HepG2 (cell line): Measurements from ENCODE around the gene FLRT3. TPM values are rescaled to one million over a fixed set of nuclear protein-coding genes. Genes with fewer than 3 reads are reported as not detected.

Experiments
- ATAC-seq: fragments of 200-7000 bp; cut with Tn5 transposase; 3 replicates; pipeline ENCODE4 v1.9.1; 2020; ENCODE audit warnings: mild to moderate bottlenecking, moderate library complexity
- BruUV-seq: library from RNA; stranded (reverse); fragments of 400-500 nt; replicated peaks from 2 replicates; lab custom pipeline; 2021; lab: Mats Ljungman, UMichigan
- CTCF ChIA-PET: fragments of 300-600 bp; formaldehyde crosslinking; extraction: SDS; loops from one replicate; lab custom pipeline; 2021; ENCODE audit warnings: low total read pairs, inconsistent platforms, low intra/inter-chr PET ratio; lab: Yijun Ruan, JAX
- POLR2A ChIA-PET: fragments of 350-600 bp; sonication (Branson Sonifier 250); formaldehyde crosslinking; loops from one replicate; lab custom pipeline; 2020; ENCODE audit warnings: antibody characterized with exemption, inconsistent platforms; lab: Yijun Ruan, JAX
- DNase-seq: peaks from one replicate; pipeline ENCODE4 v3.0.0-alpha.2; 2015; ENCODE audit warnings: low spot score
- FAIRE-seq: peaks from 3 replicates; lab custom pipeline; 2011; peaks lifted over from hg19 to GRCh38; lab: Jason Lieb, UNC
- H2AFZ ChIP-seq: one replicate; pipeline ENCODE4 v1.6.1; 2011; ENCODE audit warnings: low read length, inconsistent platforms
- H3K27ac ChIP-seq: fragments of 300-600 bp; 3 replicates; pipeline ENCODE4 v1.8.0; 2011; ENCODE audit warnings: mixed run types, mild to moderate bottlenecking, mixed read lengths, low read length, inconsistent platforms; ENCODE audit not compliant: insufficient read depth; ENCODE audit errors: extremely low read length
- H3K27me3 ChIP-seq, 2 experiments: fragments of 200-600 bp in 1 of 2; 2 replicates in 1 of 2; 3 replicates in 1 of 2; pipeline versions ENCODE4 v1.6.0 to v1.8.0; 2011; ENCODE audit warnings: low read length in 2 of 2, mild to moderate bottlenecking in 2 of 2, moderate library complexity in 2 of 2, inconsistent platforms in 1 of 2; ENCODE audit not compliant: insufficient read depth in 2 of 2, control insufficient read depth in 1 of 2
- H3K36me3 ChIP-seq, 2 experiments: fragments of 200-600 bp in 1 of 2; replicated peaks in 1 of 2; 2 replicates in 1 of 2; 3 replicates in 1 of 2; pipeline versions ENCODE4 v1.5.1 to v1.8.0; 2011; ENCODE audit warnings: low read length in 2 of 2, inconsistent platforms in 1 of 2; ENCODE audit not compliant: insufficient read depth in 2 of 2, control insufficient read depth in 1 of 2
- H3K4me1 ChIP-seq: 2 replicates; pipeline ENCODE4 v1.5.1; 2012; ENCODE audit warnings: low read length, inconsistent platforms; ENCODE audit not compliant: insufficient read depth
- H3K4me2 ChIP-seq: 2 replicates; pipeline ENCODE4 v1.6.0; 2011; ENCODE audit warnings: low read depth, low read length, inconsistent platforms
- H3K4me3 ChIP-seq, 3 experiments: fragments of 200-600 bp in 1 of 3; sonication (generic), shearing (Covaris generic) in 1 of 3; replicated peaks in 1 of 3; 2 replicates each; pipeline ENCODE4 v1.5.1; 2011 to 2016; ENCODE audit warnings: low read length in 3 of 3, inconsistent platforms in 2 of 3, low read depth in 2 of 3, mild to moderate bottlenecking in 2 of 3, control low read depth in 1 of 3, mixed read lengths in 1 of 3; ENCODE audit not compliant: insufficient read depth in 1 of 3
- H3K79me2 ChIP-seq: one replicate; pipeline ENCODE4 v1.6.1; 2011; ENCODE audit warnings: low read length, inconsistent platforms; ENCODE audit not compliant: insufficient read depth
- H3K9ac ChIP-seq: 2 replicates; pipeline ENCODE4 v1.6.0; 2011; ENCODE audit warnings: mild to moderate bottlenecking, low read depth, low read length, inconsistent platforms; ENCODE audit not compliant: insufficient read depth
- H3K9me3 ChIP-seq: 2 replicates; pipeline ENCODE4 v1.5.1; 2012; ENCODE audit warnings: mild to moderate bottlenecking, low read length
- H4K20me1 ChIP-seq: 2 replicates; pipeline ENCODE4 v1.6.0; 2011; ENCODE audit warnings: inconsistent platforms, mild to moderate bottlenecking, low read length, moderate library complexity; ENCODE audit not compliant: insufficient read depth
- ASH2L ChIP-seq: fragments of 300-600, 200-600 bp; sonication (generic); IDR thresholded peaks from 2 replicates; pipeline ENCODE4 v1.7.0; 2017; ENCODE audit warnings: low read depth, mild to moderate bottlenecking, moderate library complexity, mixed read lengths, low read length; ENCODE audit not compliant: insufficient read length
- HDAC6 ChIP-seq: fragments of 200-600 bp; sonication (generic); IDR thresholded peaks from 2 replicates; pipeline ENCODE4 v1.7.0; 2017; ENCODE audit warnings: mild to moderate bottlenecking, antibody characterized with exemption, low read length, low read depth
- RCOR2 ChIP-seq: IDR thresholded peaks from 2 replicates; pipeline ENCODE4 v1.6.1; 2016; ENCODE audit warnings: missing biosample characterization, missing genetic modification reagents
- REXO4 ChIP-seq: sonication (generic); formaldehyde crosslinking; IDR thresholded peaks from 2 replicates; pipeline ENCODE4 v1.8.0; 2022; ENCODE audit warnings: missing genetic modification reagents, mild to moderate bottlenecking, borderline replicate concordance
- ZNF101 ChIP-seq: sonication (generic); formaldehyde crosslinking; IDR thresholded peaks from 2 replicates; pipeline ENCODE4 v1.4.0; 2020; ENCODE audit warnings: mild to moderate bottlenecking, low read depth, missing genetic modification reagents, borderline replicate concordance
- ZNF124 ChIP-seq: sonication (generic); formaldehyde crosslinking; IDR thresholded peaks from 2 replicates; pipeline ENCODE4 v1.4.0; 2020; ENCODE audit warnings: missing genetic modification reagents
- ZNF326 ChIP-seq: sonication (generic); formaldehyde crosslinking; IDR thresholded peaks from 2 replicates; pipeline ENCODE4 v1.4.0; 2020; ENCODE audit warnings: missing genetic modification reagents, borderline replicate concordance
- ZNF460 ChIP-seq: sonication (generic); formaldehyde crosslinking; IDR thresholded peaks from 2 replicates; pipeline ENCODE4 v1.5.1; 2020; ENCODE audit warnings: missing genetic modification reagents, mild to moderate bottlenecking, borderline replicate concordance
- WGBS: methylation state at CpG from one replicate; pipeline ENCODE4 v1.1.6; 2017; ENCODE audit warnings: low lambda C conversion rate; 5-methylcytosine and 5-hydroxymethylcytosine counted together
- in situ Hi-C: cut with HindIII; loops from 2 replicates; pipeline ENCODE4 v1.10.0; 2017; ENCODE audit warnings: low pct_unique_long_range_greater_than_20kb; ENCODE audit not compliant: extremely low pct_ligation_motif_present
- intact Hi-C: fragments of 100-400 bp; cut with micrococcal nuclease; formaldehyde crosslinking; loops from one replicate; pipeline ENCODE4 v1.10.0; 2022; ENCODE audit not compliant: unreplicated experiment
- polyA plus RNA-seq, 8 experiments: library from polyadenylated mRNA; depleted of rRNA in 3 of 8; stranded (reverse) in 7 of 8; unstranded in 1 of 8; fragments of >200 nt; fragmentation: Illumina TruSeq in 4 of 8; extraction: Trizol in 4 of 8; gene quantifications; 2 replicates each; pipeline versions ENCODE4 v1.2.1 to v1.2.3, GENCODE V29; 2011 to 2016; ENCODE audit warnings: low read depth in 4 of 8, missing spikeins in 1 of 8, mixed read lengths in 1 of 8; ENCODE audit not compliant: insufficient read depth in 1 of 8
- total RNA-seq, 5 experiments: library from RNA; depleted of rRNA; stranded (reverse); fragments of >200 nt; fragmentation: Illumina TruSeq; extraction: Trizol; gene quantifications; 2 replicates each; pipeline ENCODE4 v1.2.3, GENCODE V29; 2016; ENCODE audit warnings: low read depth in 1 of 5
- TF ChIP-seq, protein P1 (sequence below): IDR thresholded peaks from 2 replicates; pipeline ENCODE4 v1.6.1; 2016; ENCODE audit warnings: low read depth
- TF ChIP-seq, protein P2 (sequence below): sonication (generic); formaldehyde crosslinking; IDR thresholded peaks from 2 replicates; pipeline ENCODE4 v1.4.0; 2020; ENCODE audit warnings: missing genetic modification reagents
- TF ChIP-seq, protein P3 (sequence below): sonication (generic); formaldehyde crosslinking; conservative IDR thresholded peaks from 2 replicates; pipeline ENCODE4 v1.4.0; 2020; ENCODE audit warnings: mild to moderate bottlenecking, missing genetic modification reagents, moderate library complexity

FLRT3 gene
- total and polyA plus RNA-seq, 2 of the 13 experiments (the other 11 are each of a cell fraction or from before 2014, with no cell fraction given), result 0.44 to 5.3 TPM

DNA sequence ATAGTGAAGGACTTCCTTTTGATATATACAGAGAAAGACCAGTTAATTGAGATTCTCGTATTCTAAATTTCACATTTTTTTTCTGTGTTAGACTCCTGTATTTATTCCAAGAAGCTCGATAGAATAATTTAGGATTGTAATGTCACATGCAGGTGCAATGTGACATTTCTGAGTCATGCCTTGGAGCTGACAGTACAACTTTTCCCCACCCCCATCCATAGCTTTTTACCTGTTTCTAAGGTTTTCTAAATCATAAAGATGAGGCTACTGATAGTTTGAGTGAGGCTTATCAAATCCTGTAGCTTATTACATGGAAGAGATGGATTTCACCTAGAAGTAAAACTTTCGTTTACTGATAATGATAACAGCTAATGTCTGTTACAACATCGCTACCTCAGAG, 37.6 kb downstream of the FLRT3 start:
- Histone ChIP-seq H3K36me3 (no peaks in the 10 kb centered on the region), H3K9ac (no peak overlapping the region), H3K79me2 (no peaks in the 10 kb centered on the region), H3K4me2 (no peak overlapping the region), H3K27ac (no peak overlapping the region), H3K9me3 (0 out of 2 replicates have a peak, but pooled peaks cover 4% of the 10 kb centered on the region), H3K4me1 (no peaks in the 10 kb centered on the region), H4K20me1 (no peaks in the 10 kb centered on the region), H2AFZ (no peak overlapping the region), H3K27me3 (no peaks in the 10 kb centered on the region), H3K4me3 (no peak overlapping the region)
- TF ChIP-seq ASH2L, result no peak
- no peak for TF ChIP-seq HDAC6
- TF ChIP-seq ZNF326 (CRISPR knock-in tag), result no peak
- no peak for TF ChIP-seq ZNF124
- no peak for TF ChIP-seq REXO4 (CRISPR knock-in tag)
- TF ChIP-seq, protein P1, sequence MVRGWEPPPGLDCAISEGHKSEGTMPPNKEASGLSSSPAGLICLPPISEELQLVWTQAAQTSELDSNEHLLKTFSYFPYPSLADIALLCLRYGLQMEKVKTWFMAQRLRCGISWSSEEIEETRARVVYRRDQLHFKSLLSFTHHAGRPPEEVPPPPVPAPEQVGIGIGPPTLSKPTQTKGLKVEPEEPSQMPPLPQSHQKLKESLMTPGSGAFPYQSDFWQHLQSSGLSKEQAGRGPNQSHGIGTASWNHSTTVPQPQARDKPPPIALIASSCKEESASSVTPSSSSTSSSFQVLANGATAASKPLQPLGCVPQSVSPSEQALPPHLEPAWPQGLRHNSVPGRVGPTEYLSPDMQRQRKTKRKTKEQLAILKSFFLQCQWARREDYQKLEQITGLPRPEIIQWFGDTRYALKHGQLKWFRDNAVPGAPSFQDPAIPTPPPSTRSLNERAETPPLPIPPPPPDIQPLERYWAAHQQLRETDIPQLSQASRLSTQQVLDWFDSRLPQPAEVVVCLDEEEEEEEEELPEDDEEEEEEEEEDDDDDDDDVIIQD (CRISPR knock-in tag), result no peak
- no peak for TF ChIP-seq ZNF101 (CRISPR knock-in tag)
- TF ChIP-seq RCOR2 (CRISPR knock-in tag), result no peak
- TF ChIP-seq, protein P2, sequence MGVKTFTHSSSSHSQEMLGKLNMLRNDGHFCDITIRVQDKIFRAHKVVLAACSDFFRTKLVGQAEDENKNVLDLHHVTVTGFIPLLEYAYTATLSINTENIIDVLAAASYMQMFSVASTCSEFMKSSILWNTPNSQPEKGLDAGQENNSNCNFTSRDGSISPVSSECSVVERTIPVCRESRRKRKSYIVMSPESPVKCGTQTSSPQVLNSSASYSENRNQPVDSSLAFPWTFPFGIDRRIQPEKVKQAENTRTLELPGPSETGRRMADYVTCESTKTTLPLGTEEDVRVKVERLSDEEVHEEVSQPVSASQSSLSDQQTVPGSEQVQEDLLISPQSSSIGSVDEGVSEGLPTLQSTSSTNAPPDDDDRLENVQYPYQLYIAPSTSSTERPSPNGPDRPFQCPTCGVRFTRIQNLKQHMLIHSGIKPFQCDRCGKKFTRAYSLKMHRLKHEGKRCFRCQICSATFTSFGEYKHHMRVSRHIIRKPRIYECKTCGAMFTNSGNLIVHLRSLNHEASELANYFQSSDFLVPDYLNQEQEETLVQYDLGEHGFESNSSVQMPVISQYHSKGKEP (CRISPR knock-in tag), result no peak
- TF ChIP-seq, protein P3, sequence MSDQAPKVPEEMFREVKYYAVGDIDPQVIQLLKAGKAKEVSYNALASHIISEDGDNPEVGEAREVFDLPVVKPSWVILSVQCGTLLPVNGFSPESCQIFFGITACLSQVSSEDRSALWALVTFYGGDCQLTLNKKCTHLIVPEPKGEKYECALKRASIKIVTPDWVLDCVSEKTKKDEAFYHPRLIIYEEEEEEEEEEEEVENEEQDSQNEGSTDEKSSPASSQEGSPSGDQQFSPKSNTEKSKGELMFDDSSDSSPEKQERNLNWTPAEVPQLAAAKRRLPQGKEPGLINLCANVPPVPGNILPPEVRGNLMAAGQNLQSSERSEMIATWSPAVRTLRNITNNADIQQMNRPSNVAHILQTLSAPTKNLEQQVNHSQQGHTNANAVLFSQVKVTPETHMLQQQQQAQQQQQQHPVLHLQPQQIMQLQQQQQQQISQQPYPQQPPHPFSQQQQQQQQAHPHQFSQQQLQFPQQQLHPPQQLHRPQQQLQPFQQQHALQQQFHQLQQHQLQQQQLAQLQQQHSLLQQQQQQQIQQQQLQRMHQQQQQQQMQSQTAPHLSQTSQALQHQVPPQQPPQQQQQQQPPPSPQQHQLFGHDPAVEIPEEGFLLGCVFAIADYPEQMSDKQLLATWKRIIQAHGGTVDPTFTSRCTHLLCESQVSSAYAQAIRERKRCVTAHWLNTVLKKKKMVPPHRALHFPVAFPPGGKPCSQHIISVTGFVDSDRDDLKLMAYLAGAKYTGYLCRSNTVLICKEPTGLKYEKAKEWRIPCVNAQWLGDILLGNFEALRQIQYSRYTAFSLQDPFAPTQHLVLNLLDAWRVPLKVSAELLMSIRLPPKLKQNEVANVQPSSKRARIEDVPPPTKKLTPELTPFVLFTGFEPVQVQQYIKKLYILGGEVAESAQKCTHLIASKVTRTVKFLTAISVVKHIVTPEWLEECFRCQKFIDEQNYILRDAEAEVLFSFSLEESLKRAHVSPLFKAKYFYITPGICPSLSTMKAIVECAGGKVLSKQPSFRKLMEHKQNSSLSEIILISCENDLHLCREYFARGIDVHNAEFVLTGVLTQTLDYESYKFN (CRISPR knock-in tag), result no peak
- TF ChIP-seq ZNF460 (CRISPR knock-in tag), result no peak
- CTCF ChIA-PET, result no interaction called here
- in situ Hi-C loops (no loop called here), intact Hi-C loops (no loop called here)
- POLR2A ChIA-PET, result no interaction called here
- FAIRE-seq (no peak), DNase-seq (no peak), ATAC-seq (no peak)
- BruUV-seq, result no TSS peak
- 14% methylated on average over 4 of the region's 4 CpGs for WGBS
